HepG2 (cell line): Measurements from ENCODE around the gene C1orf159. TPM values are rescaled to one million over a fixed set of nuclear protein-coding genes. Genes with fewer than 3 reads are reported as not detected.

Source experiments
- ADNP ChIP-seq: sonication (generic); formaldehyde crosslinking; IDR thresholded peaks from 2 replicates; pipeline ENCODE4 v1.4.0; 2020; ENCODE audit warnings: missing genetic modification reagents
- FOXP1 ChIP-seq, 2 experiments: fragments of 450-650 bp in 1 of 2; IDR thresholded peaks; 2 replicates each; pipeline ENCODE4 v1.6.1; 2017 to 2018; ENCODE audit warnings: antibody characterized with exemption in 1 of 2
- GFI1 ChIP-seq: sonication (generic); formaldehyde crosslinking; IDR thresholded peaks from 2 replicates; pipeline ENCODE4 v1.5.0; 2020; ENCODE audit warnings: missing genetic modification reagents, mild to moderate bottlenecking, borderline replicate concordance
- HOXA9 ChIP-seq: sonication (generic); formaldehyde crosslinking; IDR thresholded peaks from 2 replicates; pipeline ENCODE4 v1.8.1; 2022; ENCODE audit warnings: missing genetic modification reagents, mild to moderate bottlenecking, moderate library complexity, borderline replicate concordance
- KMT2B ChIP-seq: IDR thresholded peaks from 2 replicates; pipeline ENCODE4 v1.6.1; 2016; ENCODE audit warnings: missing genetic modification reagents, missing compliant biosample characterization
- MXD1 ChIP-seq: sonication (generic); formaldehyde crosslinking; IDR thresholded peaks from 2 replicates; pipeline ENCODE4 v1.4.0; 2020; ENCODE audit warnings: mild to moderate bottlenecking, missing genetic modification reagents
- PRMT3 ChIP-seq: sonication (generic); formaldehyde crosslinking; IDR thresholded peaks from 2 replicates; pipeline ENCODE4 v1.8.1; 2022; ENCODE audit warnings: low read depth, mild to moderate bottlenecking, moderate library complexity, missing genetic modification reagents, borderline replicate concordance
- RAD51 ChIP-seq: fragments of 450-650 bp; IDR thresholded peaks from 2 replicates; pipeline ENCODE4 v1.6.1; 2016; ENCODE audit warnings: borderline replicate concordance
- RARA ChIP-seq: IDR thresholded peaks from 2 replicates; pipeline ENCODE4 v1.6.1; 2016; ENCODE audit warnings: missing genetic modification reagents, missing compliant biosample characterization
- RFX5 ChIP-seq: IDR thresholded peaks from 2 replicates; pipeline ENCODE4 v1.6.1; 2011; ENCODE audit warnings: low read depth, low read length, improper control_type of control experiment
- SP140L ChIP-seq: sonication (generic); formaldehyde crosslinking; IDR thresholded peaks from 2 replicates; pipeline ENCODE4 v1.4.0; 2020; ENCODE audit warnings: missing genetic modification reagents, borderline replicate concordance
- ZNF205 ChIP-seq: IDR thresholded peaks from 2 replicates; pipeline ENCODE4 v1.6.1; 2018; ENCODE audit warnings: missing biosample characterization, missing genetic modification reagents
- ZNF607 ChIP-seq: sonication (generic); formaldehyde crosslinking; IDR thresholded peaks from 2 replicates; pipeline ENCODE4 v1.5.1; 2020; ENCODE audit warnings: missing genetic modification reagents, mild to moderate bottlenecking, borderline replicate concordance
- polyA plus RNA-seq, 8 experiments: library from polyadenylated mRNA; depleted of rRNA in 3 of 8; stranded (reverse) in 7 of 8; unstranded in 1 of 8; fragments of >200 nt; fragmentation: Illumina TruSeq in 4 of 8; extraction: Trizol in 4 of 8; gene quantifications; 2 replicates each; pipeline versions ENCODE4 v1.2.1 to v1.2.3, GENCODE V29; 2011 to 2016; ENCODE audit warnings: low read depth in 4 of 8, missing spikeins in 1 of 8, mixed read lengths in 1 of 8; ENCODE audit not compliant: insufficient read depth in 1 of 8
- total RNA-seq, 5 experiments: library from RNA; depleted of rRNA; stranded (reverse); fragments of >200 nt; fragmentation: Illumina TruSeq; extraction: Trizol; gene quantifications; 2 replicates each; pipeline ENCODE4 v1.2.3, GENCODE V29; 2016; ENCODE audit warnings: low read depth in 1 of 5
- TF ChIP-seq, protein P1 (sequence below): sonication (generic); formaldehyde crosslinking; IDR thresholded peaks from 2 replicates; pipeline ENCODE4 v1.9.0; 2021; ENCODE audit warnings: mild to moderate bottlenecking, missing genetic modification reagents
- TF ChIP-seq, protein P2 (sequence below): IDR thresholded peaks from 2 replicates; pipeline ENCODE4 v1.6.1; 2016; ENCODE audit warnings: low read depth, missing genetic modification reagents, missing compliant biosample characterization

Gene C1orf159
- total and polyA plus RNA-seq, 2 of the 13 experiments (the other 11 are each of a cell fraction or from before 2014, with no cell fraction given): 3.8 to 6.7 TPM

GRCh38 chr1:1122078-1122811, 6.4 kb upstream of the C1orf159 start (continued):
- TF ChIP-seq FOXP1 (IDR thresholded peaks at IDR 0.05) (no peak), FOXP1 (CRISPR knock-in tag; IDR thresholded peaks at IDR 0.05) (no peak), ZNF607 (CRISPR knock-in tag) (no peak), HOXA9 (no peak), RFX5 (no peak), MXD1 (no peak), ADNP (CRISPR knock-in tag) (no peak), ZNF205 (CRISPR knock-in tag) (no peak), SP140L (CRISPR knock-in tag) (no peak), RARA (CRISPR knock-in tag) (no peak), PRMT3 (CRISPR knock-in tag) (no peak), KMT2B (CRISPR knock-in tag) (no peak), RAD51 (no peak), GFI1 (CRISPR knock-in tag) (0 out of 2 replicates have a peak, but pooled peaks have one; percentile 10)
- TF ChIP-seq, protein P1, sequence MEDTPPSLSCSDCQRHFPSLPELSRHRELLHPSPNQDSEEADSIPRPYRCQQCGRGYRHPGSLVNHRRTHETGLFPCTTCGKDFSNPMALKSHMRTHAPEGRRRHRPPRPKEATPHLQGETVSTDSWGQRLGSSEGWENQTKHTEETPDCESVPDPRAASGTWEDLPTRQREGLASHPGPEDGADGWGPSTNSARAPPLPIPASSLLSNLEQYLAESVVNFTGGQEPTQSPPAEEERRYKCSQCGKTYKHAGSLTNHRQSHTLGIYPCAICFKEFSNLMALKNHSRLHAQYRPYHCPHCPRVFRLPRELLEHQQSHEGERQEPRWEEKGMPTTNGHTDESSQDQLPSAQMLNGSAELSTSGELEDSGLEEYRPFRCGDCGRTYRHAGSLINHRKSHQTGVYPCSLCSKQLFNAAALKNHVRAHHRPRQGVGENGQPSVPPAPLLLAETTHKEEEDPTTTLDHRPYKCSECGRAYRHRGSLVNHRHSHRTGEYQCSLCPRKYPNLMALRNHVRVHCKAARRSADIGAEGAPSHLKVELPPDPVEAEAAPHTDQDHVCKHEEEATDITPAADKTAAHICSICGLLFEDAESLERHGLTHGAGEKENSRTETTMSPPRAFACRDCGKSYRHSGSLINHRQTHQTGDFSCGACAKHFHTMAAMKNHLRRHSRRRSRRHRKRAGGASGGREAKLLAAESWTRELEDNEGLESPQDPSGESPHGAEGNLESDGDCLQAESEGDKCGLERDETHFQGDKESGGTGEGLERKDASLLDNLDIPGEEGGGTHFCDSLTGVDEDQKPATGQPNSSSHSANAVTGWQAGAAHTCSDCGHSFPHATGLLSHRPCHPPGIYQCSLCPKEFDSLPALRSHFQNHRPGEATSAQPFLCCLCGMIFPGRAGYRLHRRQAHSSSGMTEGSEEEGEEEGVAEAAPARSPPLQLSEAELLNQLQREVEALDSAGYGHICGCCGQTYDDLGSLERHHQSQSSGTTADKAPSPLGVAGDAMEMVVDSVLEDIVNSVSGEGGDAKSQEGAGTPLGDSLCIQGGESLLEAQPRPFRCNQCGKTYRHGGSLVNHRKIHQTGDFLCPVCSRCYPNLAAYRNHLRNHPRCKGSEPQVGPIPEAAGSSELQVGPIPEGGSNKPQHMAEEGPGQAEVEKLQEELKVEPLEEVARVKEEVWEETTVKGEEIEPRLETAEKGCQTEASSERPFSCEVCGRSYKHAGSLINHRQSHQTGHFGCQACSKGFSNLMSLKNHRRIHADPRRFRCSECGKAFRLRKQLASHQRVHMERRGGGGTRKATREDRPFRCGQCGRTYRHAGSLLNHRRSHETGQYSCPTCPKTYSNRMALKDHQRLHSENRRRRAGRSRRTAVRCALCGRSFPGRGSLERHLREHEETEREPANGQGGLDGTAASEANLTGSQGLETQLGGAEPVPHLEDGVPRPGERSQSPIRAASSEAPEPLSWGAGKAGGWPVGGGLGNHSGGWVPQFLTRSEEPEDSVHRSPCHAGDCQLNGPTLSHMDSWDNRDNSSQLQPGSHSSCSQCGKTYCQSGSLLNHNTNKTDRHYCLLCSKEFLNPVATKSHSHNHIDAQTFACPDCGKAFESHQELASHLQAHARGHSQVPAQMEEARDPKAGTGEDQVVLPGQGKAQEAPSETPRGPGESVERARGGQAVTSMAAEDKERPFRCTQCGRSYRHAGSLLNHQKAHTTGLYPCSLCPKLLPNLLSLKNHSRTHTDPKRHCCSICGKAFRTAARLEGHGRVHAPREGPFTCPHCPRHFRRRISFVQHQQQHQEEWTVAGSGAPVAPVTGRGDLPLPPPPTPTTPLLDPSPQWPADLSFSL (CRISPR knock-in tag): no peak
- TF ChIP-seq, protein P2, sequence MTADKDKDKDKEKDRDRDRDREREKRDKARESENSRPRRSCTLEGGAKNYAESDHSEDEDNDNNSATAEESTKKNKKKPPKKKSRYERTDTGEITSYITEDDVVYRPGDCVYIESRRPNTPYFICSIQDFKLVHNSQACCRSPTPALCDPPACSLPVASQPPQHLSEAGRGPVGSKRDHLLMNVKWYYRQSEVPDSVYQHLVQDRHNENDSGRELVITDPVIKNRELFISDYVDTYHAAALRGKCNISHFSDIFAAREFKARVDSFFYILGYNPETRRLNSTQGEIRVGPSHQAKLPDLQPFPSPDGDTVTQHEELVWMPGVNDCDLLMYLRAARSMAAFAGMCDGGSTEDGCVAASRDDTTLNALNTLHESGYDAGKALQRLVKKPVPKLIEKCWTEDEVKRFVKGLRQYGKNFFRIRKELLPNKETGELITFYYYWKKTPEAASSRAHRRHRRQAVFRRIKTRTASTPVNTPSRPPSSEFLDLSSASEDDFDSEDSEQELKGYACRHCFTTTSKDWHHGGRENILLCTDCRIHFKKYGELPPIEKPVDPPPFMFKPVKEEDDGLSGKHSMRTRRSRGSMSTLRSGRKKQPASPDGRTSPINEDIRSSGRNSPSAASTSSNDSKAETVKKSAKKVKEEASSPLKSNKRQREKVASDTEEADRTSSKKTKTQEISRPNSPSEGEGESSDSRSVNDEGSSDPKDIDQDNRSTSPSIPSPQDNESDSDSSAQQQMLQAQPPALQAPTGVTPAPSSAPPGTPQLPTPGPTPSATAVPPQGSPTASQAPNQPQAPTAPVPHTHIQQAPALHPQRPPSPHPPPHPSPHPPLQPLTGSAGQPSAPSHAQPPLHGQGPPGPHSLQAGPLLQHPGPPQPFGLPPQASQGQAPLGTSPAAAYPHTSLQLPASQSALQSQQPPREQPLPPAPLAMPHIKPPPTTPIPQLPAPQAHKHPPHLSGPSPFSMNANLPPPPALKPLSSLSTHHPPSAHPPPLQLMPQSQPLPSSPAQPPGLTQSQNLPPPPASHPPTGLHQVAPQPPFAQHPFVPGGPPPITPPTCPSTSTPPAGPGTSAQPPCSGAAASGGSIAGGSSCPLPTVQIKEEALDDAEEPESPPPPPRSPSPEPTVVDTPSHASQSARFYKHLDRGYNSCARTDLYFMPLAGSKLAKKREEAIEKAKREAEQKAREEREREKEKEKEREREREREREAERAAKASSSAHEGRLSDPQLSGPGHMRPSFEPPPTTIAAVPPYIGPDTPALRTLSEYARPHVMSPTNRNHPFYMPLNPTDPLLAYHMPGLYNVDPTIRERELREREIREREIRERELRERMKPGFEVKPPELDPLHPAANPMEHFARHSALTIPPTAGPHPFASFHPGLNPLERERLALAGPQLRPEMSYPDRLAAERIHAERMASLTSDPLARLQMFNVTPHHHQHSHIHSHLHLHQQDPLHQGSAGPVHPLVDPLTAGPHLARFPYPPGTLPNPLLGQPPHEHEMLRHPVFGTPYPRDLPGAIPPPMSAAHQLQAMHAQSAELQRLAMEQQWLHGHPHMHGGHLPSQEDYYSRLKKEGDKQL (CRISPR knock-in tag): no peak; the same call in 1 of the 2 replicates
